ENCODE data around the gene RC3H1.
"Not testable (repeated sequence)": the region's sequence is repeated elsewhere in the genome, so short reads cannot be mapped to it uniquely, and the experiment has no call there.

GRCh38 chr1:173930541-173930940, 91.6 kb downstream of the RC3H1 start:
- TF ChIP-seq CTCF (conservative IDR thresholded peaks at IDR 0.05; ENCODE audit: low read depth in 2 of 2); POLR2AphosphoS5 (IDR thresholded peaks at IDR 0.05; ENCODE audit: low read depth); STAT1 (IDR thresholded peaks at IDR 0.05; ENCODE audit: unreplicated experiment); EZH2 (IDR thresholded peaks at IDR 0.05; ENCODE audit: low read depth, unreplicated experiment); ZNF114 (CRISPR knock-in tag; IDR thresholded peaks at IDR 0.05); EZH2phosphoT487 (IDR thresholded peaks at IDR 0.05; ENCODE audit: unreplicated experiment); CREB1 (CRISPR knock-in tag; IDR thresholded peaks at IDR 0.05; ENCODE audit: low read depth); ZNF331 (CRISPR knock-in tag; IDR thresholded peaks at IDR 0.05; ENCODE audit: low read depth): not testable (repeated sequence)
- TF ChIP-seq, protein P1, sequence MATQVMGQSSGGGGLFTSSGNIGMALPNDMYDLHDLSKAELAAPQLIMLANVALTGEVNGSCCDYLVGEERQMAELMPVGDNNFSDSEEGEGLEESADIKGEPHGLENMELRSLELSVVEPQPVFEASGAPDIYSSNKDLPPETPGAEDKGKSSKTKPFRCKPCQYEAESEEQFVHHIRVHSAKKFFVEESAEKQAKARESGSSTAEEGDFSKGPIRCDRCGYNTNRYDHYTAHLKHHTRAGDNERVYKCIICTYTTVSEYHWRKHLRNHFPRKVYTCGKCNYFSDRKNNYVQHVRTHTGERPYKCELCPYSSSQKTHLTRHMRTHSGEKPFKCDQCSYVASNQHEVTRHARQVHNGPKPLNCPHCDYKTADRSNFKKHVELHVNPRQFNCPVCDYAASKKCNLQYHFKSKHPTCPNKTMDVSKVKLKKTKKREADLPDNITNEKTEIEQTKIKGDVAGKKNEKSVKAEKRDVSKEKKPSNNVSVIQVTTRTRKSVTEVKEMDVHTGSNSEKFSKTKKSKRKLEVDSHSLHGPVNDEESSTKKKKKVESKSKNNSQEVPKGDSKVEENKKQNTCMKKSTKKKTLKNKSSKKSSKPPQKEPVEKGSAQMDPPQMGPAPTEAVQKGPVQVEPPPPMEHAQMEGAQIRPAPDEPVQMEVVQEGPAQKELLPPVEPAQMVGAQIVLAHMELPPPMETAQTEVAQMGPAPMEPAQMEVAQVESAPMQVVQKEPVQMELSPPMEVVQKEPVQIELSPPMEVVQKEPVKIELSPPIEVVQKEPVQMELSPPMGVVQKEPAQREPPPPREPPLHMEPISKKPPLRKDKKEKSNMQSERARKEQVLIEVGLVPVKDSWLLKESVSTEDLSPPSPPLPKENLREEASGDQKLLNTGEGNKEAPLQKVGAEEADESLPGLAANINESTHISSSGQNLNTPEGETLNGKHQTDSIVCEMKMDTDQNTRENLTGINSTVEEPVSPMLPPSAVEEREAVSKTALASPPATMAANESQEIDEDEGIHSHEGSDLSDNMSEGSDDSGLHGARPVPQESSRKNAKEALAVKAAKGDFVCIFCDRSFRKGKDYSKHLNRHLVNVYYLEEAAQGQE (IDR thresholded peaks at IDR 0.05; ENCODE audit: unreplicated experiment), result not testable (repeated sequence)

All from GM23338 (cell line).